A549 (cell line): ENCODE measurements around the gene RHOC. TPM values are rescaled to one million over a fixed set of nuclear protein-coding genes. Genes with fewer than 3 reads are reported as not detected.

Experiments
- ATAC-seq, 2 experiments: fragments of 200-7000 bp in 1 of 2; fragments of >200 bp in 1 of 2; cut with Nextera tagmentation in 1 of 2; cut with Tn5 transposase in 1 of 2; 3 replicates each; pipeline versions ENCODE4 v1.8.0 to v1.9.1; 2018 to 2020; ENCODE audit warnings: mild to moderate bottlenecking in 1 of 2, moderate library complexity in 1 of 2
- CTCF ChIA-PET: fragments of 300-600 bp; sonication (Branson Sonifier 250); formaldehyde crosslinking; extraction: SDS; loops from one replicate; lab custom pipeline; 2021; ENCODE audit warnings: antibody characterized with exemption, inconsistent platforms; lab: Yijun Ruan, JAX
- POLR2A ChIA-PET: fragments of 350-600 bp; formaldehyde crosslinking; extraction: SDS; loops from one replicate; lab custom pipeline; 2021; ENCODE audit warnings: antibody characterized with exemption, inconsistent platforms; lab: Yijun Ruan, JAX
- DNase-seq, 2 experiments: peaks; one replicate each; pipeline versions ENCODE4 v3.0.0 to v3.0.0-alpha.2; 2011 to 2016; ENCODE audit warnings: low read depth in 1 of 2, low spot score in 1 of 2
- FAIRE-seq: peaks from 2 replicates; lab custom pipeline; 2011; peaks lifted over from hg19 to GRCh38; lab: Jason Lieb, UNC
- H3K27ac ChIP-seq, 2 experiments: fragments of >200 bp; sonication (Bioruptor Twin); formaldehyde crosslinking; 3 replicates each; pipeline ENCODE4 v1.5.1; 2016 to 2017
- H3K4me1 ChIP-seq: fragments of >200 bp; sonication (Bioruptor Twin); formaldehyde crosslinking; 3 replicates; pipeline ENCODE4 v1.6.1; 2016
- H3K4me2 ChIP-seq: fragments of >200 bp; sonication (Bioruptor Twin); formaldehyde crosslinking; 3 replicates; pipeline ENCODE4 v1.6.1; 2016
- H3K4me3 ChIP-seq: fragments of >200 bp; sonication (Bioruptor Twin); formaldehyde crosslinking; 3 replicates; pipeline ENCODE4 v1.5.1; 2016
- H3K9me3 ChIP-seq: fragments of >200 bp; sonication (Bioruptor Twin); formaldehyde crosslinking; 3 replicates; pipeline ENCODE4 v1.6.1; 2016
- CBX2 ChIP-seq: fragments of 200-600 bp; sonication (generic); IDR thresholded peaks from 2 replicates; pipeline ENCODE4 v1.6.1; 2016; ENCODE audit warnings: low read depth, mild to moderate bottlenecking, borderline replicate concordance
- CHD4 ChIP-seq: fragments of 200-600 bp; sonication (generic); IDR thresholded peaks from 2 replicates; pipeline ENCODE4 v1.6.1; 2016; ENCODE audit warnings: antibody characterized with exemption, mild to moderate bottlenecking, borderline replicate concordance
- EHF ChIP-seq: fragments of 250-450 bp; sonication (Bioruptor Pico); IDR thresholded peaks from 2 replicates; pipeline ENCODE4 v1.5.0; 2020; ENCODE audit warnings: mild to moderate bottlenecking
- EHMT2 ChIP-seq: fragments of 200-600 bp; sonication (generic); IDR thresholded peaks from 2 replicates; pipeline ENCODE4 v1.6.1; 2016; ENCODE audit warnings: antibody characterized with exemption, low read depth, mild to moderate bottlenecking, moderate library complexity
- ELK1 ChIP-seq: fragments of 150-350 bp; IDR thresholded peaks from 2 replicates; pipeline ENCODE4 v1.6.1; 2014; ENCODE audit warnings: low read depth, mild to moderate bottlenecking, low read length
- EP300 ChIP-seq, 2 experiments: fragments of >200 bp; sonication (Bioruptor Twin); formaldehyde crosslinking; IDR thresholded peaks; 2 replicates in 1 of 2; 3 replicates in 1 of 2; pipeline ENCODE4 v1.6.1; 2016 to 2017
- FOSB ChIP-seq: fragments of 250-450 bp; sonication (Bioruptor Pico); IDR thresholded peaks from 2 replicates; pipeline ENCODE4 v1.5.0; 2020; ENCODE audit warnings: mild to moderate bottlenecking, moderate library complexity
- FOSL2 ChIP-seq, 2 experiments: fragments of 450-650 bp in 1 of 2; fragments of >200 bp in 1 of 2; sonication (Bioruptor Twin) in 1 of 2; formaldehyde crosslinking; IDR thresholded peaks; 2 replicates each; pipeline versions ENCODE4 v1.5.0 to v1.6.1; 2016 to 2020; ENCODE audit warnings: mild to moderate bottlenecking in 1 of 2, moderate library complexity in 1 of 2
- FOXS1 ChIP-seq: fragments of 250-450 bp; sonication (Bioruptor Pico); IDR thresholded peaks from 2 replicates; pipeline ENCODE4 v1.5.0; 2020; ENCODE audit warnings: mild to moderate bottlenecking, moderate library complexity
- GATA3 ChIP-seq: IDR thresholded peaks from 2 replicates; pipeline ENCODE4 v1.6.1; 2012; ENCODE audit warnings: borderline replicate concordance
- HOXA7 ChIP-seq: fragments of 250-450 bp; sonication (Bioruptor Pico); IDR thresholded peaks from 2 replicates; pipeline ENCODE4 v1.5.0; 2020; ENCODE audit warnings: mild to moderate bottlenecking, moderate library complexity
- HOXB13 ChIP-seq: fragments of 250-450 bp; sonication (Bioruptor Pico); IDR thresholded peaks from 2 replicates; pipeline ENCODE4 v1.5.0; 2020; ENCODE audit warnings: low read depth, mild to moderate bottlenecking, moderate library complexity
- JUN ChIP-seq, 2 experiments: fragments of >200 bp; sonication (Bioruptor Twin); formaldehyde crosslinking; IDR thresholded peaks; 2 replicates in 1 of 2; 3 replicates in 1 of 2; pipeline ENCODE4 v1.6.1; 2016 to 2017
- NFE2L2 ChIP-seq: fragments of 150-350 bp; conservative IDR thresholded peaks from 2 replicates; pipeline ENCODE4 v1.6.1; 2014; ENCODE audit warnings: low read length
- PBX3 ChIP-seq: IDR thresholded peaks from 2 replicates; pipeline ENCODE4 v1.6.1; 2012
- POLR2A ChIP-seq: IDR thresholded peaks from 2 replicates; pipeline ENCODE4 v1.6.1; 2012; ENCODE audit warnings: mild to moderate bottlenecking, low read length
- RARB ChIP-seq: fragments of 250-450 bp; sonication (Bioruptor Pico); IDR thresholded peaks from 2 replicates; pipeline ENCODE4 v1.8.0; 2021; ENCODE audit warnings: mild to moderate bottlenecking, moderate library complexity
- RCOR1 ChIP-seq: fragments of 150-350 bp; IDR thresholded peaks from 2 replicates; pipeline ENCODE4 v1.6.1; 2014; ENCODE audit warnings: antibody characterized with exemption, low read length, low read depth
- RFX5 ChIP-seq: fragments of 450-650 bp; IDR thresholded peaks from 2 replicates; pipeline ENCODE4 v1.7.1; 2014; ENCODE audit warnings: antibody characterized with exemption, mild to moderate bottlenecking, moderate library complexity
- TFCP2L1 ChIP-seq: fragments of 250-450 bp; sonication (Bioruptor Pico); IDR thresholded peaks from 2 replicates; pipeline ENCODE4 v1.5.0; 2021; ENCODE audit warnings: mild to moderate bottlenecking
- TP53 ChIP-seq: fragments of 250-450 bp; sonication (Bioruptor Pico); IDR thresholded peaks from 2 replicates; pipeline ENCODE4 v1.5.0; 2021; ENCODE audit warnings: mild to moderate bottlenecking, moderate library complexity
- USF2 ChIP-seq: fragments of 450-650 bp; IDR thresholded peaks from 2 replicates; pipeline ENCODE4 v1.6.1; 2014; ENCODE audit warnings: antibody characterized with exemption
- ZNF302 ChIP-seq: fragments of 250-450 bp; sonication (Bioruptor Pico); IDR thresholded peaks from 2 replicates; pipeline ENCODE4 v1.9.0; 2021; ENCODE audit warnings: inconsistent platforms, mild to moderate bottlenecking, moderate library complexity
- WGBS: methylation state at CpG from one replicate; pipeline ENCODE4 v1.1.6; 2017; ENCODE audit errors: missing lambda C conversion rate; 5-methylcytosine and 5-hydroxymethylcytosine counted together
- polyA plus RNA-seq, 4 experiments: library from polyadenylated mRNA; depleted of rRNA in 3 of 4; stranded (reverse); fragments of >200 nt; fragmentation: RNase III in 1 of 4; extraction: RNeasy Plus Mini Kit Qiagen cat#74134 plus additional on column Dnase treatment in 1 of 4; gene quantifications; 2 replicates in 3 of 4; 3 replicates in 1 of 4; pipeline ENCODE4 v1.2.3, GENCODE V29; 2011 to 2017

Gene RHOC
- polyA plus RNA-seq, 2 of the 4 experiments (the other 2 are of a cell fraction): 255 to 296 TPM

- no peaks in the 10 kb centered on the region for H3K9me3 ChIP-seq
- no peaks in the 10 kb centered on the region for H3K4me1 ChIP-seq
- no peak for TF ChIP-seq HOXB13
- TF ChIP-seq RCOR1: no peak
- TF ChIP-seq FOXS1 (CRISPR knock-in tag): no peak
- no peak for TF ChIP-seq FOSL2 (IDR thresholded peaks at IDR 0.05)
- no peak for TF ChIP-seq FOSL2 (CRISPR knock-in tag; IDR thresholded peaks at IDR 0.05)
- TF ChIP-seq FOSB (CRISPR knock-in tag): no peak
- TF ChIP-seq PBX3: no peak
- no peak for TF ChIP-seq ELK1
- no peak for TF ChIP-seq NFE2L2
- TF ChIP-seq HOXA7: no peak
- TF ChIP-seq TFCP2L1: no peak
- no peak for TF ChIP-seq POLR2A
- TF ChIP-seq GATA3: no peak
- no peak for TF ChIP-seq JUN (IDR thresholded peaks at IDR 0.05)
- no peak for TF ChIP-seq CHD4
- TF ChIP-seq RARB (CRISPR knock-in tag): no peak
- no peak for TF ChIP-seq EHMT2
- ChIA-PET POLR2A (no interaction called here), CTCF (interaction anchor here (0.6 to 1.3 kb wide), 3 partner anchors 14 to 292 kb away, joined by 3 read pairs; no protein-coding TSS in a partner anchor)
- FAIRE-seq (no peak), ATAC-seq (no peak), DNase-seq (no peak)
- 90% methylated on average over 13 of the region's 13 CpGs for WGBS
- H3K4me2 ChIP-seq: no peak overlapping the region
- H3K4me3 ChIP-seq: no peak overlapping the region
- H3K27ac ChIP-seq: no peak overlapping the region
Measured at GRCh38 chr1:112688781-112689193, 18.1 kb downstream of the RHOC start.

- no peak for ATAC-seq
- POLR2A ChIA-PET: no interaction called here
- CTCF ChIA-PET: interaction anchor here (1.3 kb wide), 1 partner anchor 20 kb away, joined by 3 read pairs; no protein-coding TSS in a partner anchor
- no peak for FAIRE-seq
- WGBS: 87% methylated on average over 12 of the region's 13 CpGs
- H3K4me2 ChIP-seq: no peak overlapping the region
- H3K27ac ChIP-seq: no peak overlapping the region
- TF ChIP-seq USF2 (no peak), HOXA7 (no peak), EHF (CRISPR knock-in tag) (no peak), EHMT2 (no peak), ZNF302 (CRISPR knock-in tag) (no peak), TP53 (CRISPR knock-in tag) (no peak), RFX5 (no peak), EP300 (IDR thresholded peaks at IDR 0.05) (no peak), ELK1 (no peak), RARB (CRISPR knock-in tag) (no peak), CBX2 (no peak)
- H3K4me3 ChIP-seq: no peak overlapping the region
- no peak for DNase-seq
- H3K9me3 ChIP-seq: no peaks in the 10 kb centered on the region
- H3K4me1 ChIP-seq: no peaks in the 10 kb centered on the region
Measured at GRCh38 chr1:112687785-112688496, 19.0 kb downstream of the RHOC start.
